ENCODE results near the gene FNDC3B.
"Not testable (repeated sequence)": the region's sequence is repeated elsewhere in the genome, so short reads cannot be mapped to it uniquely, and the experiment has no call there.

DNA sequence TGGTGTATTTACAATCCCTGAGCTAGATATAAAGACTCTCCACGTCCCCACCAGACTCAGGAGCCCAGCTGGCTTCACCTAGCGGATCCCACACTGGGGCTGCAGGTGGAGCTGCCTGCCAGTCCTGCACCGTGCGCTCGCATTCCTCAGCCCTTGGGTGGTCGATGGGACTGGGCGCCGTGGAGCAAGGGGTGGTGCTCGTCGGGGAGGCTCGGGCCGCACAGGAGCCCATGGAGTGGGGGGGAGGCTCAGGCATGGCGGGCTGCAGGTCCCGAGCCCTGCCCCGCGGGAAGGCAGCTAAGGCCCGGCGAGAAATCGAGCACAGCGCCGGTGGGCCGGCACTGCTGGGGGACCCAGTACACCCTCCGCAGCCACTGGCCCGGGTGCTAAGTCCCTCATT lies 40.6 kb upstream of the FNDC3B start:
- TF ChIP-seq, protein P1, sequence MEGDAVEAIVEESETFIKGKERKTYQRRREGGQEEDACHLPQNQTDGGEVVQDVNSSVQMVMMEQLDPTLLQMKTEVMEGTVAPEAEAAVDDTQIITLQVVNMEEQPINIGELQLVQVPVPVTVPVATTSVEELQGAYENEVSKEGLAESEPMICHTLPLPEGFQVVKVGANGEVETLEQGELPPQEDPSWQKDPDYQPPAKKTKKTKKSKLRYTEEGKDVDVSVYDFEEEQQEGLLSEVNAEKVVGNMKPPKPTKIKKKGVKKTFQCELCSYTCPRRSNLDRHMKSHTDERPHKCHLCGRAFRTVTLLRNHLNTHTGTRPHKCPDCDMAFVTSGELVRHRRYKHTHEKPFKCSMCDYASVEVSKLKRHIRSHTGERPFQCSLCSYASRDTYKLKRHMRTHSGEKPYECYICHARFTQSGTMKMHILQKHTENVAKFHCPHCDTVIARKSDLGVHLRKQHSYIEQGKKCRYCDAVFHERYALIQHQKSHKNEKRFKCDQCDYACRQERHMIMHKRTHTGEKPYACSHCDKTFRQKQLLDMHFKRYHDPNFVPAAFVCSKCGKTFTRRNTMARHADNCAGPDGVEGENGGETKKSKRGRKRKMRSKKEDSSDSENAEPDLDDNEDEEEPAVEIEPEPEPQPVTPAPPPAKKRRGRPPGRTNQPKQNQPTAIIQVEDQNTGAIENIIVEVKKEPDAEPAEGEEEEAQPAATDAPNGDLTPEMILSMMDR (IDR thresholded peaks at IDR 0.05) = not testable (repeated sequence)
- TF ChIP-seq ZFX (IDR thresholded peaks at IDR 0.05; ENCODE audit: borderline replicate concordance) = not testable (repeated sequence)
